ENCODE data around the gene DPP10.

The DPP10 gene

DNA sequence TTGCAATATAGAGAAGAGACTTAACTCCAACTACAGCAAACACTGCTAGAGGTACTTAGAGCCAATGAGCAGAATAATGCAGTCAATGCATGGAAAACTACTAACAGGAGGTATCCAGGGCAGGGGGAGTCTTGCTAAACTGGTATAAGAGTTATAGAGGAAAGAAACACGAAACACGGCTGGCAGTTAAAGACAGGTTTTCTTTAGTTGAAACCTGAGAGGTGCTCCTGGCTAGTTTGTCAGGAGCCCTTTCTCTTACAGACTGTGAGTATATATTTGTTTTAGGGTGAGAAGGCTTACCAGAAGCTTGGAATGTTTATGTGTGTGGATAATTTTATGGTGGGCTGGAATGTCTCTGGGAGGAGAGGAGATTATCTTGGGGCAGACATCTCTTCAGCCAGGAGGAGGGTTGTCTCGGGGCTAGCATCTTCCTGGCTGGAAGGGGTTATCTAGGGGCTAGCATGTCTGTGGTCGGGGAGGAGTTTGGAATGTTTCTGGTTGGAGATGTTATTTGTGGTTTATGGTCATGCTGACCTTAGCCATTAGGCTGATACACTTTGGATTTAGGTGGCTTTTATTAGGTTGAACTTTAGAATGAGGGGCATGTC, 1048.8 kb downstream of the DPP10 start:
- DNase-seq (ENCODE audit: low read depth in 2 of 2): no peak
- TF ChIP-seq CTCF (IDR thresholded peaks at IDR 0.05; ENCODE audit: low read depth, low read length): no peak
- H3K4me3 ChIP-seq (replicated peaks in 1 of 2; ENCODE audit: low read depth in 2 of 2, low read length in 2 of 2): no peak overlapping the region

- no peak overlapping the region for H3K4me3 ChIP-seq (replicated peaks in 1 of 2; ENCODE audit: low read depth in 2 of 2, low read length in 2 of 2)
- no peak for TF ChIP-seq CTCF (IDR thresholded peaks at IDR 0.05; ENCODE audit: low read depth, low read length)
- no peak for DNase-seq (ENCODE audit: low read depth in 2 of 2)
Measured at GRCh38 chr2:115505331-115505730, 1062.9 kb downstream of the DPP10 start.

- H3K4me3 ChIP-seq (replicated peaks in 1 of 2; ENCODE audit: low read depth in 2 of 2, low read length in 2 of 2): no peak overlapping the region
- DNase-seq (ENCODE audit: low read depth in 2 of 2): no peak
- no peak for TF ChIP-seq CTCF (IDR thresholded peaks at IDR 0.05; ENCODE audit: low read depth, low read length)
Measured at GRCh38 chr2:115520727-115521126, 1078.3 kb downstream of the DPP10 start.

DNA sequence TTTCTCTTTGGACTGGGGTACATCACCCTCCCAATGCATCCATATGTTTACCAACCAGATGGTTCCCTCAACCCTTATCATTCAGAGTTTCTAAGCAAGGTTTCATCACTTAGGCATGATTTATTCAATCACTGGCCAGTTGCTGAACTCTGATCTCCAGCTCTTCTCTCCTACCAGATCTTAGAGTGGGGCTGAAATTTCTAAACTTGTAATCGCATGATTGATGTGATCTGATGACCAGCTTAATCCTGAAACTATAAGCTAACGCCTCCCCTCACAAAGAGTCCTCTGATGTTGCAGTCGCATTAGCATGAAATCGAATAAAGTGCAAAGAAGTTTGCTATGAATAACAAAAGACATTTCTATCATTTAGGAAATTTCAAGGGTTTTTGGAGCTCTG, 1082.0 kb downstream of the DPP10 start:
- DNase-seq (ENCODE audit: low read depth in 2 of 2): no peak
- no peak for TF ChIP-seq CTCF (IDR thresholded peaks at IDR 0.05; ENCODE audit: low read depth, low read length)
- H3K4me3 ChIP-seq (replicated peaks in 1 of 2; ENCODE audit: low read depth in 2 of 2, low read length in 2 of 2): no peak overlapping the region

DNA sequence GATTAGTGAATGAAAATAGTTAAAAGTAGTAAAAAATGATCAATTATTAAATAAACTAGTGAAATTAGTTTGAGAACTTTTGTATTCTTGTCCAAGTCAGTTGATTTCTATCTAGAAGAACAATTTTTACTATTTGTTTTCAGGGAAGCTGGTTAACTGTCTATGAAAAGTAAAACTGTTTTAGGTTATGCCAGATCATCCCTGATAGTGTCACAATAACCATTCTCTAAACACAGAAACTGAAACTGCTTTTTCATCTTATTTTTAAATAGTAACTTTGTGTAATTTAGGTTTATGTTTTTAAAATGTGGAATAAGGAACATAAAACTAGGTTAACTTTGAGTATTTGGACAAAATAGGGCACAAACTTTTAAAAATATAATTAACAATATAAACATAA, 1087.2 kb downstream of the DPP10 start:
- no peak for DNase-seq (ENCODE audit: low read depth in 2 of 2)
- no peak for TF ChIP-seq CTCF (IDR thresholded peaks at IDR 0.05; ENCODE audit: low read depth, low read length)

DNA sequence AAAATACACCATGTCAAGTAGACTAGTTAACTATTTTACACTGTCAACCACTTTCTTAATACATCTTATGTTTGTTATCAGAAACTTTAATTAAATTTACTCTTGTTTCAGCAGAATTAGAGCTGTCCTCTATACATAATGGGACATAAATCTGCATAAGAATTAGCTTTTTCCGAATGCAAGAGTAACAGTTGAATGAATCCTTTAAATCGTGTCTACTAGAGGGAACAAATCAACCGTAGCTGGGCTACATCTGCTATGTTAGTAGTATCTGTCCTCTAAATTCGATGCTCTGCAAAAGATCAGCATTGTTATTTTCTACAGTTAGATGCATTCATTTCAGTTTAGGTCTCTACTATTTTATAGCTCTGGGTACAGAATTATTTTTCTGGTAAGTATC, 1090.6 kb downstream of the DPP10 start:
- no peak for DNase-seq (ENCODE audit: low read depth in 2 of 2)
- no peak for TF ChIP-seq CTCF (IDR thresholded peaks at IDR 0.05; ENCODE audit: low read depth, low read length)
- no peak overlapping the region for H3K4me3 ChIP-seq (replicated peaks in 1 of 2; ENCODE audit: low read depth in 2 of 2, low read length in 2 of 2)

More for the DNA sequence above, 1087.2 kb downstream of the DPP10 start:
- no peak overlapping the region for H3K4me3 ChIP-seq (replicated peaks in 1 of 2; ENCODE audit: low read depth in 2 of 2, low read length in 2 of 2)

DNA sequence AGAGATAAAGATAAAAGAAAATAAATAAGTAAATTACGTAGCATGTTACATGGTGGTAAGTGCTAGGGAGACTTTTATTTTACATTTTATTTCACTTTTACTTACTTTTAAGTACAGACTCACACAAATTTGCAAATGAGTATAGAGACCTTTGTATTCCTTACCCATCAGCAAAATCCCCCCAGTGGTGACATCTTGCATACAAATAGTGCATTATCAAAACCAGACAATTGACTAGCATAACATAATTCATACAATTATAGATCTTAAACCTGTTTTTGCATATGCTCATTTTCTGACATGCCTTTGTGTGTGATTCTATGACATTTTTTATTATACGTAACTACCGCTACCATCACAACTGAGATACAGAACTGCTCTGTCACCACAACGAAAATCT, 1099.4 kb downstream of the DPP10 start:
- no peak for TF ChIP-seq CTCF (IDR thresholded peaks at IDR 0.05; ENCODE audit: low read depth, low read length)
- DNase-seq (ENCODE audit: low read depth in 2 of 2): no peak
- H3K4me3 ChIP-seq (replicated peaks in 1 of 2; ENCODE audit: low read depth in 2 of 2, low read length in 2 of 2): no peak overlapping the region

Measured in cardiac fibroblast (primary cell).